GM23248 (cell line): Measurements from ENCODE around the gene RPGRIP1L.

Source experiments
- EZH2 ChIP-seq: fragments of 200-600 bp; sonication (generic); IDR thresholded peaks from 2 replicates; pipeline ENCODE4 v1.6.1; 2018; ENCODE audit warnings: antibody characterized with exemption, mild to moderate bottlenecking; ENCODE audit not compliant: insufficient read depth, poor library complexity, severe bottlenecking
- EZH2phosphoT487 ChIP-seq: fragments of 200-600 bp; sonication (generic); IDR thresholded peaks from 2 replicates; pipeline ENCODE4 v1.6.1; 2018; ENCODE audit warnings: antibody characterized with exemption, moderate library complexity, mild to moderate bottlenecking, low read depth; ENCODE audit not compliant: insufficient read depth

- no peak for TF ChIP-seq EZH2phosphoT487
- TF ChIP-seq EZH2, result no peak
Observed at GRCh38 chr16:53609536-53609935, 94.1 kb downstream of the RPGRIP1L start.
